ENCODE data around the gene ST3GAL5.

- TF ChIP-seq CTCF (IDR thresholded peaks at IDR 0.05) = no peak
- TF ChIP-seq EZH2 (IDR thresholded peaks at IDR 0.05; ENCODE audit: borderline replicate concordance, insufficient read depth, low read depth, low read length, poor library complexity, severe bottlenecking) = no peak
Measured at GRCh38 chr2:85797921-85798320, 90.9 kb downstream of the ST3GAL5 start.

Measured in B cell (primary cell).